Measurements from ENCODE around the gene EPB41. TPM values are rescaled to one million over a fixed set of nuclear protein-coding genes. Genes with fewer than 3 reads are reported as not detected.

Gene EPB41
- 12.9 and 14.5 TPM in 2 replicates for total RNA-seq (2014; rRNA removed; shearing (Covaris generic))
- polyA plus RNA-seq (2015; cell fraction: cytosol; rRNA removed) = 5.4 and 6.5 TPM in 2 replicates
- 11.0 and 11.4 TPM in 2 replicates for polyA plus RNA-seq (2015; cell fraction: nucleus; rRNA removed)

GRCh38 chr1:28914228-28915030, at the start of gene EPB41:
EPB41 (plus strand) TSS chr1:28914569; CDS start chr1:28987438, 72,869 bp downstream.
- peak; percentile 95 for DNase-seq (ENCODE audit: low read depth)

GRCh38 chr1:28864695-28865094, 49.7 kb upstream of the EPB41 start:
- no peak for DNase-seq (ENCODE audit: low read depth)

GRCh38 chr1:28865997-28866650, 48.2 kb upstream of the EPB41 start:
- DNase-seq (ENCODE audit: low read depth) = no peak

- DNase-seq (ENCODE audit: low read depth) = no peak
Observed at GRCh38 chr1:28867850-28868249, 46.5 kb upstream of the EPB41 start.

- no peak for DNase-seq (ENCODE audit: low read depth)
Observed at GRCh38 chr1:28869952-28870351, 44.4 kb upstream of the EPB41 start.

GRCh38 chr1:28871631-28872401, 42.6 kb upstream of the EPB41 start:
- DNase-seq (ENCODE audit: low read depth) = no peak

GRCh38 chr1:28875134-28875533, 39.2 kb upstream of the EPB41 start:
- DNase-seq (ENCODE audit: low read depth) = peak; percentile 39

- DNase-seq (ENCODE audit: low read depth) = peak; percentile 78
Observed at GRCh38 chr1:28877132-28877781, 37.1 kb upstream of the EPB41 start.

- DNase-seq (ENCODE audit: low read depth) = no peak
Observed at GRCh38 chr1:28878796-28879195, 35.6 kb upstream of the EPB41 start.

- peak; percentile 88 for DNase-seq (ENCODE audit: low read depth)
Observed at GRCh38 chr1:28882009-28882628, 32.2 kb upstream of the EPB41 start.

- no peak for DNase-seq (ENCODE audit: low read depth)
Observed at GRCh38 chr1:28883242-28883616, 31.1 kb upstream of the EPB41 start.

- DNase-seq (ENCODE audit: low read depth) = no peak
Observed at GRCh38 chr1:28885472-28885877, 28.9 kb upstream of the EPB41 start.

- no peak for DNase-seq (ENCODE audit: low read depth)
Observed at GRCh38 chr1:28885977-28886730, 28.2 kb upstream of the EPB41 start.

GRCh38 chr1:28886731-28887418, 27.5 kb upstream of the EPB41 start:
- DNase-seq (ENCODE audit: low read depth) = peak; percentile 50

- no peak for DNase-seq (ENCODE audit: low read depth)
Observed at GRCh38 chr1:28887419-28887834, 26.9 kb upstream of the EPB41 start.

- DNase-seq (ENCODE audit: low read depth) = no peak
Observed at GRCh38 chr1:28887835-28888682, 26.3 kb upstream of the EPB41 start.

GRCh38 chr1:28888915-28889314, 25.5 kb upstream of the EPB41 start:
- DNase-seq (ENCODE audit: low read depth) = no peak

GRCh38 chr1:28889357-28889756, 25.0 kb upstream of the EPB41 start:
- no peak for DNase-seq (ENCODE audit: low read depth)
